Spleen (tissue), 7 donors: ENCODE data around the gene THSD4.

Experiments used
- POLR2A ChIP-seq, 3 donors: fragments of 450-650 bp; IDR thresholded peaks; one replicate each; pipeline ENCODE4 v1.5.1; 2017; ENCODE audit warnings: antibody characterized with exemption in 3 of 3, mild to moderate bottlenecking in 1 of 3
- POLR2AphosphoS5 ChIP-seq, 3 donors: sonication (generic); formaldehyde crosslinking; IDR thresholded peaks; one replicate each; pipeline ENCODE4 v1.5.1; 2017; ENCODE audit warnings: antibody characterized with exemption in 3 of 3
- TF ChIP-seq, protein P1 (sequence below), 11 experiments: fragments of 200-600 bp in 7 of 11; fragments of 450-650 bp in 4 of 11; sonication (generic) in 4 of 11; IDR thresholded peaks in 8 of 11; conservative IDR thresholded peaks in 3 of 11; 1 replicate in 7 of 11; 2 replicates in 4 of 11; pipeline versions ENCODE4 v1.4.0 to v1.8.0; 2016 to 2021; ENCODE audit warnings: antibody characterized with exemption in 11 of 11, inconsistent platforms in 4 of 11, mild to moderate bottlenecking in 1 of 11
- donor health status: DM: no; HTN: no; CAD: no; lungs with moderate emphysema.
- donor health status: DM: no; HTN: no; CAD: no.
- donor health status: DM: no; HTN: no; CAD: no.

GRCh38 chr15:71782422-71783165, 667.3 kb downstream of the THSD4 start:
- TF ChIP-seq, protein P1, sequence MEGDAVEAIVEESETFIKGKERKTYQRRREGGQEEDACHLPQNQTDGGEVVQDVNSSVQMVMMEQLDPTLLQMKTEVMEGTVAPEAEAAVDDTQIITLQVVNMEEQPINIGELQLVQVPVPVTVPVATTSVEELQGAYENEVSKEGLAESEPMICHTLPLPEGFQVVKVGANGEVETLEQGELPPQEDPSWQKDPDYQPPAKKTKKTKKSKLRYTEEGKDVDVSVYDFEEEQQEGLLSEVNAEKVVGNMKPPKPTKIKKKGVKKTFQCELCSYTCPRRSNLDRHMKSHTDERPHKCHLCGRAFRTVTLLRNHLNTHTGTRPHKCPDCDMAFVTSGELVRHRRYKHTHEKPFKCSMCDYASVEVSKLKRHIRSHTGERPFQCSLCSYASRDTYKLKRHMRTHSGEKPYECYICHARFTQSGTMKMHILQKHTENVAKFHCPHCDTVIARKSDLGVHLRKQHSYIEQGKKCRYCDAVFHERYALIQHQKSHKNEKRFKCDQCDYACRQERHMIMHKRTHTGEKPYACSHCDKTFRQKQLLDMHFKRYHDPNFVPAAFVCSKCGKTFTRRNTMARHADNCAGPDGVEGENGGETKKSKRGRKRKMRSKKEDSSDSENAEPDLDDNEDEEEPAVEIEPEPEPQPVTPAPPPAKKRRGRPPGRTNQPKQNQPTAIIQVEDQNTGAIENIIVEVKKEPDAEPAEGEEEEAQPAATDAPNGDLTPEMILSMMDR (IDR thresholded peaks at IDR 0.05 in 8 of 11, conservative IDR thresholded peaks at IDR 0.05 in 3 of 11): no peak
- TF ChIP-seq POLR2AphosphoS5 (IDR thresholded peaks at IDR 0.05) (no peak), POLR2A (IDR thresholded peaks at IDR 0.05) (no peak)
